ENCODE data around the gene ERBIN. TPM values are rescaled to one million over a fixed set of nuclear protein-coding genes. Genes with fewer than 3 reads are reported as not detected.

Gene ERBIN
- total and polyA plus RNA-seq, 2 experiments from 2014 or later, result 15.6 to 26.4 TPM

GRCh38 chr5:66080664-66081063 is 154.3 kb downstream of the ERBIN start:
- H3K4me2 ChIP-seq, result no peak overlapping the region
- H3K4me3 ChIP-seq, result no peak overlapping the region
- no peaks in the 10 kb centered on the region; the same call in 1 of the 2 replicates for H3K36me3 ChIP-seq (ENCODE audit: insufficient read depth)
- no peak for DNase-seq (ENCODE audit: low spot score)
- peaks cover 4% of the 10 kb centered on the region; the same call in 1 of the 3 replicates for H3K4me1 Mint-ChIP-seq
- no peak overlapping the region for H3K4me3 Mint-ChIP-seq
- 0 out of 2 replicates have a peak, but pooled peaks cover 6% of the 10 kb centered on the region for H3K4me1 ChIP-seq (ENCODE audit: insufficient read depth)
- no peaks in the 10 kb centered on the region for H3K27me3 ChIP-seq (ENCODE audit: insufficient read depth)
- no peaks in the 10 kb centered on the region for H3K9me2 ChIP-seq (ENCODE audit: insufficient read depth)
- H3F3A ChIP-seq (replicated peaks; ENCODE audit: low read depth), result no peaks in the 10 kb centered on the region
- no peaks in the 10 kb centered on the region for H3K79me2 ChIP-seq (replicated peaks; ENCODE audit: insufficient read depth)
- no peaks in the 10 kb centered on the region for H3K9me3 Mint-ChIP-seq
- H3K36me3 Mint-ChIP-seq (ENCODE audit: low read depth), result peaks cover 14% of the 10 kb centered on the region
- H3K27me3 Mint-ChIP-seq (ENCODE audit: insufficient read depth, low read depth, poor library complexity), result peaks cover 4% of the 10 kb centered on the region
- ATAC-seq, result no peak
- H4K20me1 ChIP-seq (replicated peaks; ENCODE audit: insufficient read depth), result no peaks in the 10 kb centered on the region
- no peak overlapping the region for H3K27ac Mint-ChIP-seq
- H2AFZ ChIP-seq, result no peak overlapping the region
- no peak overlapping the region for H3K27ac ChIP-seq (ENCODE audit: low read depth)
- TF ChIP-seq EZH2 (IDR thresholded peaks at IDR 0.05; ENCODE audit: low read depth, unreplicated experiment), result no peak

GRCh38 chr5:66089384-66089783 is 163.0 kb downstream of the ERBIN start:
- Histone ChIP-seq H3K4me3 (no peak overlapping the region), H3K36me3 (ENCODE audit: insufficient read depth) (peaks cover 2% of the 10 kb centered on the region; the same call in 1 of the 2 replicates), H3K4me1 (ENCODE audit: insufficient read depth) (no peaks in the 10 kb centered on the region), H2AFZ (no peak overlapping the region), H3K9me2 (ENCODE audit: insufficient read depth) (no peaks in the 10 kb centered on the region), H3F3A (replicated peaks; ENCODE audit: low read depth) (no peaks in the 10 kb centered on the region), H4K20me1 (replicated peaks; ENCODE audit: insufficient read depth) (no peaks in the 10 kb centered on the region), H3K27me3 (ENCODE audit: insufficient read depth) (no peaks in the 10 kb centered on the region), H3K27ac (ENCODE audit: low read depth) (no peak overlapping the region), H3K79me2 (replicated peaks; ENCODE audit: insufficient read depth) (no peaks in the 10 kb centered on the region), H3K4me2 (no peak overlapping the region)
- H3K9me3 Mint-ChIP-seq, result peaks cover 11% of the 10 kb centered on the region; the same call in 2 of the 3 replicates
- H3K36me3 Mint-ChIP-seq (ENCODE audit: low read depth), result peaks cover 9% of the 10 kb centered on the region; the same call in 2 of the 3 replicates
- ATAC-seq (no peak), DNase-seq (ENCODE audit: low spot score) (no peak)
- no peak overlapping the region for H3K27ac Mint-ChIP-seq
- H3K4me1 Mint-ChIP-seq, result no peaks in the 10 kb centered on the region
- no peaks in the 10 kb centered on the region for H3K27me3 Mint-ChIP-seq (ENCODE audit: insufficient read depth, low read depth, poor library complexity)
- TF ChIP-seq EZH2 (IDR thresholded peaks at IDR 0.05; ENCODE audit: low read depth, unreplicated experiment), result no peak
- TF ChIP-seq EZH2phosphoT487 (IDR thresholded peaks at IDR 0.05; ENCODE audit: unreplicated experiment), result no peak
- TF ChIP-seq JUNB (IDR thresholded peaks at IDR 0.05; ENCODE audit: unreplicated experiment), result no peak
- TF ChIP-seq, protein P1, sequence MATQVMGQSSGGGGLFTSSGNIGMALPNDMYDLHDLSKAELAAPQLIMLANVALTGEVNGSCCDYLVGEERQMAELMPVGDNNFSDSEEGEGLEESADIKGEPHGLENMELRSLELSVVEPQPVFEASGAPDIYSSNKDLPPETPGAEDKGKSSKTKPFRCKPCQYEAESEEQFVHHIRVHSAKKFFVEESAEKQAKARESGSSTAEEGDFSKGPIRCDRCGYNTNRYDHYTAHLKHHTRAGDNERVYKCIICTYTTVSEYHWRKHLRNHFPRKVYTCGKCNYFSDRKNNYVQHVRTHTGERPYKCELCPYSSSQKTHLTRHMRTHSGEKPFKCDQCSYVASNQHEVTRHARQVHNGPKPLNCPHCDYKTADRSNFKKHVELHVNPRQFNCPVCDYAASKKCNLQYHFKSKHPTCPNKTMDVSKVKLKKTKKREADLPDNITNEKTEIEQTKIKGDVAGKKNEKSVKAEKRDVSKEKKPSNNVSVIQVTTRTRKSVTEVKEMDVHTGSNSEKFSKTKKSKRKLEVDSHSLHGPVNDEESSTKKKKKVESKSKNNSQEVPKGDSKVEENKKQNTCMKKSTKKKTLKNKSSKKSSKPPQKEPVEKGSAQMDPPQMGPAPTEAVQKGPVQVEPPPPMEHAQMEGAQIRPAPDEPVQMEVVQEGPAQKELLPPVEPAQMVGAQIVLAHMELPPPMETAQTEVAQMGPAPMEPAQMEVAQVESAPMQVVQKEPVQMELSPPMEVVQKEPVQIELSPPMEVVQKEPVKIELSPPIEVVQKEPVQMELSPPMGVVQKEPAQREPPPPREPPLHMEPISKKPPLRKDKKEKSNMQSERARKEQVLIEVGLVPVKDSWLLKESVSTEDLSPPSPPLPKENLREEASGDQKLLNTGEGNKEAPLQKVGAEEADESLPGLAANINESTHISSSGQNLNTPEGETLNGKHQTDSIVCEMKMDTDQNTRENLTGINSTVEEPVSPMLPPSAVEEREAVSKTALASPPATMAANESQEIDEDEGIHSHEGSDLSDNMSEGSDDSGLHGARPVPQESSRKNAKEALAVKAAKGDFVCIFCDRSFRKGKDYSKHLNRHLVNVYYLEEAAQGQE (IDR thresholded peaks at IDR 0.05; ENCODE audit: unreplicated experiment), result no peak
- TF ChIP-seq NANOG (IDR thresholded peaks at IDR 0.05; ENCODE audit: borderline replicate concordance), result no peak
- TF ChIP-seq ZNF331 (CRISPR knock-in tag; IDR thresholded peaks at IDR 0.05; ENCODE audit: low read depth), result no peak
- TF ChIP-seq, protein P2, sequence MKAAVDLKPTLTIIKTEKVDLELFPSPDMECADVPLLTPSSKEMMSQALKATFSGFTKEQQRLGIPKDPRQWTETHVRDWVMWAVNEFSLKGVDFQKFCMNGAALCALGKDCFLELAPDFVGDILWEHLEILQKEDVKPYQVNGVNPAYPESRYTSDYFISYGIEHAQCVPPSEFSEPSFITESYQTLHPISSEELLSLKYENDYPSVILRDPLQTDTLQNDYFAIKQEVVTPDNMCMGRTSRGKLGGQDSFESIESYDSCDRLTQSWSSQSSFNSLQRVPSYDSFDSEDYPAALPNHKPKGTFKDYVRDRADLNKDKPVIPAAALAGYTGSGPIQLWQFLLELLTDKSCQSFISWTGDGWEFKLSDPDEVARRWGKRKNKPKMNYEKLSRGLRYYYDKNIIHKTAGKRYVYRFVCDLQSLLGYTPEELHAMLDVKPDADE (IDR thresholded peaks at IDR 0.05), result no peak
- no peak overlapping the region for H3K4me3 Mint-ChIP-seq
